ENCODE data around the gene CSF1.

DNA sequence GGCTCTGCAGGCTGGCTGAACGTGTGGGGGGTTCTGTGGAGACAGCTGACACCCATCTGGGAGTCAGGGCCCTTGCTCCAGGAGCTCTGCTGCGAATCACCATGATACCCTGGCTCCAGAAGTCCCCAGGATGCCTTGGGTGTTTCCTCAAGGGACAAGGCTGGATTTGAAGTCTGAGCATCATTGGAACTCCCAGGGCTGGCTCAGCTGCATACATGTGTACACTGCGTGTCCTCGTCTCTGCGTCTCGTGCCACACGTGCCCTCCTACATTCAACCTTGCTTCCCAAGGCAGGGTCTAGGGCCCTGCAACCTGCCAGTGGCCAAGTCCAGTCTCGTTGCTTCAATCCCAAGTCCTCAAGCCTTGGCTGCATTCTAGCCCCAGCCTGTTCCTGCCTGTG, 11.7 kb downstream of the CSF1 start:
- TF ChIP-seq POLR2AphosphoS5 (IDR thresholded peaks at IDR 0.05; ENCODE audit: low read depth, low read length) (no peak), POLR2A (IDR thresholded peaks at IDR 0.05; ENCODE audit: low read depth, low read length) (no peak), TAF1 (IDR thresholded peaks at IDR 0.05; ENCODE audit: low read depth, low read length) (no peak), SPI1 (IDR thresholded peaks at IDR 0.05; ENCODE audit: low read depth, low read length) (no peak), POU2F2 (IDR thresholded peaks at IDR 0.05; ENCODE audit: low read depth, low read length) (no peak)
